Common myeloid progenitor, CD34-positive (primary cell): Measurements from ENCODE around the gene C3orf18.

Source experiments
- CTCF ChIA-PET: fragments of 350-600 bp; sonication (Branson Sonifier 250); formaldehyde crosslinking; loops from one replicate; lab custom pipeline; 2021; ENCODE audit warnings: antibody characterized with exemption; lab: Charles Lee
- POLR2A ChIA-PET: fragments of 350-600 bp; sonication (Branson Sonifier 250); formaldehyde crosslinking; loops from one replicate; lab custom pipeline; 2021; ENCODE audit warnings: antibody characterized with exemption; lab: Charles Lee
- DNase-seq, 3 donors: peaks; one replicate each; pipeline versions ENCODE4 v3.0.0 to v3.0.0-alpha.2; 2013
- H3K27ac ChIP-seq, 2 experiments: 1 replicate in 1 of 2; 2 replicates in 1 of 2; pipeline ENCODE4 v1.7.0; 2013; ENCODE audit warnings: inconsistent platforms in 2 of 2, low read length in 2 of 2, mild to moderate bottlenecking in 2 of 2, low read depth in 1 of 2, moderate library complexity in 1 of 2; ENCODE audit not compliant: severe bottlenecking in 2 of 2, insufficient read depth in 1 of 2, poor library complexity in 1 of 2
- H3K27me3 ChIP-seq, 5 experiments: replicated peaks in 2 of 5; 1 replicate in 3 of 5; 2 replicates in 2 of 5; pipeline versions ENCODE4 v1.6.1 to v1.7.0; 2013; ENCODE audit warnings: low read length in 4 of 5, mild to moderate bottlenecking in 2 of 5, moderate library complexity in 2 of 5, inconsistent platforms in 1 of 5; ENCODE audit not compliant: insufficient read depth in 5 of 5, control insufficient read depth in 4 of 5
- H3K36me3 ChIP-seq, 4 experiments: 1 replicate in 2 of 4; 2 replicates in 2 of 4; pipeline versions ENCODE4 v1.6.1 to v1.7.0; 2013; ENCODE audit warnings: low read length in 3 of 4, control low read depth in 1 of 4, mild to moderate bottlenecking in 1 of 4; ENCODE audit not compliant: control insufficient read depth in 4 of 4, insufficient read depth in 4 of 4
- H3K4me1 ChIP-seq, 4 experiments: 1 replicate in 3 of 4; 2 replicates in 1 of 4; pipeline versions ENCODE4 v1.6.1 to v1.7.1; 2013; ENCODE audit warnings: low read length in 3 of 4, mild to moderate bottlenecking in 3 of 4, control low read depth in 1 of 4, inconsistent platforms in 1 of 4, moderate library complexity in 1 of 4; ENCODE audit not compliant: control insufficient read depth in 4 of 4, insufficient read depth in 4 of 4; ENCODE audit errors: control extremely low read depth in 1 of 4
- H3K4me3 ChIP-seq, 7 experiments: 1 replicate in 4 of 7; 2 replicates in 3 of 7; pipeline versions ENCODE4 v1.5.1 to v1.7.0; 2013; ENCODE audit warnings: mild to moderate bottlenecking in 7 of 7, low read length in 6 of 7, moderate library complexity in 6 of 7, inconsistent platforms in 2 of 7, low read depth in 2 of 7, control low read depth in 1 of 7; ENCODE audit not compliant: insufficient read depth in 4 of 7, control insufficient read depth in 1 of 7; ENCODE audit errors: extremely low read depth in 1 of 7
- H3K9me3 ChIP-seq, 5 experiments: 1 replicate in 4 of 5; 2 replicates in 1 of 5; pipeline versions ENCODE4 v1.6.1 to v1.7.1; 2013; ENCODE audit warnings: low read length in 4 of 5, mild to moderate bottlenecking in 2 of 5, inconsistent platforms in 1 of 5, low read depth in 1 of 5, moderate library complexity in 1 of 5; ENCODE audit not compliant: control insufficient read depth in 4 of 5, insufficient read depth in 2 of 5; ENCODE audit errors: control extremely low read depth in 1 of 5
- WGBS: methylation state at CpG from one replicate; pipeline ENCODE4 v1.1.5; 2013; ENCODE audit not compliant: insufficient coverage; 5-methylcytosine and 5-hydroxymethylcytosine counted together

Gene C3orf18

GRCh38 chr3:50609071-50609762, 41.7 kb upstream of the C3orf18 start:
- peak overlapping the region in 6 of 7 experiments; percentile 50 to 92 (median 80) for H3K4me3 ChIP-seq
- peaks cover 25 to 92% (median 89%) of the 10 kb centered on the region in 4 experiments for H3K4me1 ChIP-seq
- H3K27ac ChIP-seq = peak overlapping the region; percentile 61 to 92
- peaks cover 2 to 67% (median 30%) of the 10 kb centered on the region in 4 experiments for H3K36me3 ChIP-seq
- POLR2A ChIA-PET = interaction anchor here (1.2 to 4.6 kb wide), 3 partner anchors 8 to 20 kb away, joined by 4 to 42 read pairs (median 12); no protein-coding TSS in a partner anchor
- H3K9me3 ChIP-seq = no peaks in the 10 kb centered on the region
- CTCF ChIA-PET = interaction anchor here (1.0 to 40.1 kb wide), 7 partner anchors 10 to 55 kb away, joined by 3 to 799 read pairs (median 16); partner anchors contain the start of genes C3orf18 and HEMK1
- 45% methylated on average over 2 of the region's 5 CpGs for WGBS
- DNase-seq = no peak
- H3K27me3 ChIP-seq = no peaks in the 10 kb centered on the region

DNA sequence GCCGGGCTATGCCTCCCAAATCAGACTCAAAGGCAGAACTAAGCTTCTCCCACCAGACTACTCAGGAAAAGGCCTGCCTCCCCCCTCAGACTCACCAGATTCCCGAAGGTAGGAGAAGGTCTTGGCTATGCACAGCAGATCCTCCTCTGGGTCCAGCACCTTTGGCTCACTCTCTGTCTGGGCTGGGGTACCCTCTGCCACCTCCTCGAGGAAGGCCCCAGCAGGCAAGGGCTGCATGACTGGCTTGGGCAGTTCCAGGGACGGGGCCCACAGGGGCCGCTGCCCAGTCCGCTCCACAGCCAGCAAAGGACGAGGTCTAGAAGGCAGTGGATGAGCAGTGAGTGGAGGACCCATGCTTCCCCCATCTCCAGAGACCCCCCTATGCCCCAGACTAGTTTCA, 40.7 kb upstream of the C3orf18 start:
- ChIA-PET POLR2A (interaction anchor here (4.6 kb wide), 1 partner anchor 16 kb away, joined by 42 read pairs; no protein-coding TSS in a partner anchor), CTCF (interaction anchor here (1.1 to 40.1 kb wide), 5 partner anchors 8 to 37 kb away, joined by 4 to 799 read pairs (median 81); partner anchors contain the start of genes C3orf18 and HEMK1)
- Histone ChIP-seq H3K27ac (peak overlapping the region; percentile 43 to 92), H3K27me3 (no peaks in the 10 kb centered on the region), H3K36me3 (peaks cover 2 to 77% (median 36%) of the 10 kb centered on the region in 4 experiments), H3K9me3 (no peaks in the 10 kb centered on the region), H3K4me1 (peaks cover 25 to 94% (median 91%) of the 10 kb centered on the region in 4 experiments), H3K4me3 (peak overlapping the region in 4 of 7 experiments; percentile 8 to 92 (median 82))
- 88% methylated on average over 7 of the region's 7 CpGs for WGBS
- DNase-seq = no peak

DNA sequence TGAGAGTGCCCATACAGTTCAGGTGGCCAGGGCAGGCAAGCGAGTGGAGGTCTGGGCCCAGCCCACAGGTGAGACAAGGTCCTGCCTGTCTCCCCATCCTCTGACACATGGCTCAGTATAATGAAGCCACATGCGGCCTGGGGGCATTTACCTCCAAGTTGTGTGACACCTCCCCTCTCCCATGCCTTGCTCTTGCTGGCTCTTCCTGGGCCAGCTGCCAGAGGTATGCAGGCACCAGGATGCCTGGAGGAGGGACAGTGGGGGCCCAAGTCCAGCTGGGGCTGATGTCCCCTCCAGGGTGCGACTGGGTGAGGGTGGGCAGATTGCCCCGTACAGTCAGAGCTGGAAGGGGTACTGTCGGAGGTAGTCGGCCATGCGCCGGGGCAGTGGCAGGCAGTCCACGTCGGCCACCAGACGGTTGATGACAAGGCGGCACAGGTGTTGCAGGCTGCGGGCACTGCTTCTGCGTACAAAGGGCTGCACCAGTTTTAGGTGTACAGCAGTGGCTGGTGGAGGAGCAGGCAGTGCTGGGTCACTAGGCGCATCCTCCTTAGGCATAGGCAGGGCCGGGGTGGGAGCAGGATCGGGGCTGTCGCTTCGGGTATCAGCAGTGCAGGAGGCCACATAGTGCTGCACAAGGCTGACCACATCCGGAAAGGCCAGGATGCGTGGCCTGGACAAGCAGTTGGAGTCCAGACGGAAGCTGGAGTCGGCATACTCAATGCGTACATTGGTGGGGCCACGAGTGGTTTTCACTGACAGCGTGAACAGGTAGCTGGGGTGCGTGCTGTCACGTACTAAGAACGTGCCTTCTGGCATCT, 39.9 kb upstream of the C3orf18 start:
- WGBS = 87% methylated on average over 29 of the region's 29 CpGs
- Histone ChIP-seq H3K4me1 (peaks cover 26 to 94% (median 91%) of the 10 kb centered on the region in 4 experiments), H3K9me3 (no peaks in the 10 kb centered on the region), H3K27ac (peak overlapping the region; percentile 59 to 92), H3K36me3 (peaks cover 2 to 85% (median 38%) of the 10 kb centered on the region in 4 experiments), H3K27me3 (no peaks in the 10 kb centered on the region), H3K4me3 (peak overlapping the region in 5 of 7 experiments; percentile 8 to 92 (median 48))
- ChIA-PET CTCF (interaction anchor here (1.1 to 40.1 kb wide), 6 partner anchors 8 to 36 kb away, joined by 4 to 799 read pairs (median 14); partner anchors contain the start of genes C3orf18 and HEMK1), POLR2A (interaction anchor here (0.6 to 4.6 kb wide), 2 partner anchors 15 to 975 kb away, joined by 5 to 42 read pairs; no protein-coding TSS in a partner anchor)
- DNase-seq = no peak

DNA sequence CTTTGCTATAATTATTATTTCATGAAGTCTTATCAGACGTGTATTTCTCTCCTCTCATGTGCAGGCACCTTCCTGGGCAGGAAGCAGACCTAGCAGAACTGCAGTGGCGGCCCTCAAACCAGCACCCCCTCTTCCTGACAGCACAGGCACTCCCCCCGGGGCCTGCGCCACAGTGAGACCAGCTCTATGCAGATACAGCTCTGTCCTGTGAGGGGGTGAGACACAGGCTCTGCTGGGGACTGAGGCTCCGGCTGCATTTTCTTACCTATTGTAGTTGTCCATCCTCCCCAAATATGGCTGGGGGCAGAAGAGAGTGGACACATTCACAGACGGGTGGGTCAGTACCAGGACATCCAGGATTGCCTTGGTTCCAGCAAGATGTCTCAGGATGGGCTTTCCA, 39.0 kb upstream of the C3orf18 start:
- H3K4me3 ChIP-seq = peak overlapping the region in 5 of 7 experiments; percentile 8 to 90 (median 48)
- H3K9me3 ChIP-seq = no peaks in the 10 kb centered on the region
- peak overlapping the region; percentile 59 to 92 for H3K27ac ChIP-seq
- POLR2A ChIA-PET = interaction anchor here (1.1 to 1.4 kb wide), 2 partner anchors 10 to 779 kb away, joined by 3 to 6 read pairs; partner anchors contain the start of gene MANF
- H3K27me3 ChIP-seq = no peaks in the 10 kb centered on the region
- peaks cover 26 to 98% (median 95%) of the 10 kb centered on the region in 4 experiments for H3K4me1 ChIP-seq
- 2% methylated on average over 6 of the region's 6 CpGs for WGBS
- H3K36me3 ChIP-seq = peaks cover 2 to 90% (median 38%) of the 10 kb centered on the region in 4 experiments
- DNase-seq = peak in 2 of 3 donors; percentile 53 to 60
- CTCF ChIA-PET = interaction anchor here (2.1 to 40.1 kb wide), 4 partner anchors 9 to 35 kb away, joined by 7 to 799 read pairs (median 234); partner anchors contain the start of genes C3orf18 and HEMK1

GRCh38 chr3:50605901-50606326, 38.4 kb upstream of the C3orf18 start:
- Histone ChIP-seq H3K27me3 (no peaks in the 10 kb centered on the region), H3K27ac (peak overlapping the region; percentile 34 to 92), H3K4me1 (peaks cover 26 to 100% (median 100%) of the 10 kb centered on the region in 4 experiments), H3K4me3 (peak overlapping the region in 4 of 7 experiments; percentile 1 to 90 (median 55)), H3K36me3 (peaks cover 2 to 90% (median 38%) of the 10 kb centered on the region in 4 experiments), H3K9me3 (no peaks in the 10 kb centered on the region)
- CTCF ChIA-PET = interaction anchor here (2.1 to 40.1 kb wide), 4 partner anchors 9 to 35 kb away, joined by 7 to 799 read pairs (median 234); partner anchors contain the start of genes C3orf18 and HEMK1
- POLR2A ChIA-PET = interaction anchor here (1.1 to 1.4 kb wide), 2 partner anchors 9 to 779 kb away, joined by 3 to 6 read pairs; partner anchors contain the start of gene MANF
- 75% methylated on average over 5 of the region's 5 CpGs for WGBS
- no peak for DNase-seq
